ENCODE measurements around the gene MBTPS1. TPM values are rescaled to one million over a fixed set of nuclear protein-coding genes. Genes with fewer than 3 reads are reported as not detected.
A peak's percentile ranks its signal among the peaks of the same experiment; 100 is the strongest.

MBTPS1 gene
- total and polyA plus RNA-seq, 9 donors: 73.8 to 122 (median 90.3) TPM

DNA sequence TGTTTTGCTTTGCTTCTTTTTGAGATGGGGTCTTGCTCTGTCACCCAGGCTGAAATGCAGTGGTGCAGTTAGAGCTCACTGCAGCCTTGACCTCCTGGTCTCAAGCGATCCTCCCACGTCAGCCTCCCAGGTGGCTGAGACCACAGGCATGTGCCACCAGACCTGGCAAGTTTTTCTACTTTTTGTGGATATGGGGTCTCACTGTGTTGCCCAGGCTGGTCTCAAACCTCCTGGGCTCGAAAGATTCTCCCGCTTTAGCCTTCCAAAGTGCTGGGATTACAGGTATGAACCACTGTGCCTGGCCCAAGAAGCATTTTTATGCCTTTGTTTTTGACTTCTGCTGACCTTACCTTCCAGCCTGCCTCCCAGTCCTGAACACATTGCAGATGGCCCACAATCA, 38.5 kb upstream of the MBTPS1 start:
- intact Hi-C loops (cut with DNase I): no loop called here
- WGBS, 3 donors: 88 to 96% (median 94%) methylated on average over 4 of the region's 4 CpGs
- H3K36me3 ChIP-seq: no peaks in the 10 kb centered on the region
- peaks cover 3% of the 10 kb centered on the region for H3K4me1 ChIP-seq (ENCODE audit: insufficient read depth)
- H3K9me3 ChIP-seq: no peaks in the 10 kb centered on the region
- H3K27ac ChIP-seq: no peak overlapping the region
- H3K4me3 ChIP-seq: no peak overlapping the region
- TF ChIP-seq POLR2A (IDR thresholded peaks at IDR 0.05): no peak
- TF ChIP-seq, protein P1, sequence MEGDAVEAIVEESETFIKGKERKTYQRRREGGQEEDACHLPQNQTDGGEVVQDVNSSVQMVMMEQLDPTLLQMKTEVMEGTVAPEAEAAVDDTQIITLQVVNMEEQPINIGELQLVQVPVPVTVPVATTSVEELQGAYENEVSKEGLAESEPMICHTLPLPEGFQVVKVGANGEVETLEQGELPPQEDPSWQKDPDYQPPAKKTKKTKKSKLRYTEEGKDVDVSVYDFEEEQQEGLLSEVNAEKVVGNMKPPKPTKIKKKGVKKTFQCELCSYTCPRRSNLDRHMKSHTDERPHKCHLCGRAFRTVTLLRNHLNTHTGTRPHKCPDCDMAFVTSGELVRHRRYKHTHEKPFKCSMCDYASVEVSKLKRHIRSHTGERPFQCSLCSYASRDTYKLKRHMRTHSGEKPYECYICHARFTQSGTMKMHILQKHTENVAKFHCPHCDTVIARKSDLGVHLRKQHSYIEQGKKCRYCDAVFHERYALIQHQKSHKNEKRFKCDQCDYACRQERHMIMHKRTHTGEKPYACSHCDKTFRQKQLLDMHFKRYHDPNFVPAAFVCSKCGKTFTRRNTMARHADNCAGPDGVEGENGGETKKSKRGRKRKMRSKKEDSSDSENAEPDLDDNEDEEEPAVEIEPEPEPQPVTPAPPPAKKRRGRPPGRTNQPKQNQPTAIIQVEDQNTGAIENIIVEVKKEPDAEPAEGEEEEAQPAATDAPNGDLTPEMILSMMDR (IDR thresholded peaks at IDR 0.05): no peak
- no peak for TF ChIP-seq EP300 (IDR thresholded peaks at IDR 0.05)
- no peak for DNase-seq
- no peaks in the 10 kb centered on the region for H3K27me3 ChIP-seq

DNA sequence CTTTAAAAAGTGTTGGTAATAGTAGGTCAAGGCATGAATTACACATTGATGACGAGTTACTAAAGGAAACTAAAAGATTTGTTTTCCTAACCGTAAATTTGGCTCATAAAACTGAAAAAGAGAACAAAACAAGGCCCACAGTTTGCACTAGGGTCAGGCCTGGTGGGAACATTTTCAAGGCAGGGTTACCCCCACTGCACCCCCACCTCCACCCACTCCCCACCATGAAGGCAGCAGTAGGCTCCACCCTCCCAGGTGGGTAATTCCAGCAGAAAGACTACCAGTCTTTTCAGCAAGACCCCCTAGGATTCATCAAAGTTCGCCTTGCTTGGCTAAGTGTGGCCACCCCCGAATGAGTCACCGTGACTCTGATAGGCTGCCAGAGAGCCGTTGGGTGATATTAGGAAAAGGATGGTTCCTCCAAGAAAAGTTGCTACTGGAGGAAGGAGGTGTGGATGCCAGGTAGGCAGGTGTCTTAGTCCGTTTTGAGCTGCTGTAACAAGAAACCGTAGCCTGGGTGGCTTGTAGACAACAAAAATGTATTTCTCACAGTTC, 37.0 kb upstream of the MBTPS1 start:
- TF ChIP-seq, protein P1 (IDR thresholded peaks at IDR 0.05): no peak
- no peak for TF ChIP-seq EP300 (IDR thresholded peaks at IDR 0.05)
- no peak for TF ChIP-seq POLR2A (IDR thresholded peaks at IDR 0.05)
- Histone ChIP-seq H3K4me3 (no peak overlapping the region), H3K4me1 (ENCODE audit: insufficient read depth) (peaks cover 3% of the 10 kb centered on the region), H3K36me3 (no peaks in the 10 kb centered on the region), H3K27ac (peak overlapping the region in 1 of 2 donors; percentile 70), H3K27me3 (no peaks in the 10 kb centered on the region), H3K9me3 (no peaks in the 10 kb centered on the region)
- DNase-seq: peak; percentile 57 to 73 (median 62)
- intact Hi-C loops (cut with DNase I): no loop called here
- 14 to 26% (median 15%) methylated on average over 8 of the region's 8 CpGs for WGBS, 3 donors

DNA sequence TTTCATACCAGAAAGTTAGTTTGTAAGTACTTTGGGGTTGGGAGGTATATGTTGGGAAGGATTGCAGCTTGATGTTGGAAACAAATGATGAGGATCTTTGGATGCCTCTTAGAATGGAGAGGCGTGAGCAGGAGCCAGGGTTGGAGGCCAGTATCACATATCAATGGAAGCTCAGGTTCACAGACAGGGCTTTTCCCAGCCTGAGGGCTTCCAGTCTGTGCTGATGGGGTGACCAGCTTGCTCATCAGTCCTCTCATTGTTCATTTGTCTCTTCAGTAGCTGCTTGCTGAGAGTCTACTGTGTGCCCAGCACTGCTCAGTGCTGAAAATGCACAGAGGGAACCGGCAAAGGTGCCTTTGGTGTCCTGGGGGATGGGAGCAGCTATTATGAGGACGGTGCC, 34.2 kb upstream of the MBTPS1 start:
- H3K27me3 ChIP-seq: no peaks in the 10 kb centered on the region
- no peak for DNase-seq
- no peak overlapping the region for H3K27ac ChIP-seq
- H3K36me3 ChIP-seq: no peaks in the 10 kb centered on the region
- TF ChIP-seq POLR2A (IDR thresholded peaks at IDR 0.05) (no peak), EP300 (IDR thresholded peaks at IDR 0.05) (no peak)
- TF ChIP-seq, protein P1 (IDR thresholded peaks at IDR 0.05): no peak
- intact Hi-C loops (cut with DNase I): no loop called here
- H3K9me3 ChIP-seq: no peaks in the 10 kb centered on the region
- no peak overlapping the region for H3K4me3 ChIP-seq
- peaks cover 3% of the 10 kb centered on the region for H3K4me1 ChIP-seq (ENCODE audit: insufficient read depth)
- 84 to 86% (median 85%) methylated on average over 3 of the region's 3 CpGs for WGBS, 3 donors

DNA sequence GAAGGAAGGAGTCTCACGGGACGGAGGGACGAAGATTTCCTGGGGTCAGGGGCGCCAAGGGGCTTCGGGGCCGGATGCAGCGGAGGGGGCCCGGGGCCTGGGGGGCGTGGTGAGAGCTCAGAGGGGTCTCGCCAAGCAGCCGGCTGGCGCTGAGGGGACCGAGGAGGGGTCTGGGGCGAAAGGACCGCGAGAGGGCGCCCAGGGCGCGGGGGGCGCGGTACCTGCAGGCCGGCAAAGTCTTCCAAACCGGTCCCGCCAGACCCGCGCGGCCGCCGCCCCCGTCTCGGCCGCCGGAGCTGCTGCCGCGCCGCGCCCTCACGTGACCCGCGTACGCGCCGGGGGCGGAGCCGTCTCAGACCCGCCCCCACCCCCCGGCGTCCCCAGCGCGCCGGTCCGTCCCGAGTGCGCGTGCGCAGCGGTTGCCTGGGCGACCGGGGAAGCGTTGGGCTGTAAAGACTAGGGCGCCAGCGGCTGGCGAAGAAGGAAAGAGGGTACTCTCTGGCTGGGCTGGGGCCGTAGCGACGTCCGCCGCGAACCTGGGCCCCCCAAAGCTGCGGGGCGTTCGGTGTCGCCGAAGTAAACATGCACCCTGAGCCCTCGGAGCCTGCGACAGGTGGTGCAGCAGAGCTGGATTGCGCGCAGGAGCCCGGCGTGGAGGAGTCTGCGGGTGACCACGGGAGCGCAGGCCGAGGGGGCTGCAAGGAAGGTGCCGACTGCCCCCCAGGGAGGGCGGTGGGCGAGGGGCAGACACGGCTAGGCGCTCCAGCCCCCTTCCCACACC, 28.3 kb upstream of the MBTPS1 start, which contains the start of the genes DNAAF1 and HSDL1:
TSS of gene DNAAF1 (plus strand) at position 450 of the 781 bp plus-strand sequence. CDS start at position 583, 133 bp downstream.
TSS of gene HSDL1 (minus strand) at position 319 of the 781 bp plus-strand sequence. CDS start 13,856 bp downstream, outside the sequence.
- 0 to 1% (median 1%) methylated on average over 53 to 89 of the region's 89 CpGs for WGBS, 3 donors
- intact Hi-C loops (cut with DNase I): no loop called here
- no peaks in the 10 kb centered on the region for H3K36me3 ChIP-seq
- H3K27ac ChIP-seq: peak within 1 kb of the TSS; percentile 69 to 79
- H3K9me3 ChIP-seq: no peaks in the 10 kb centered on the region
- TF ChIP-seq, protein P1 (IDR thresholded peaks at IDR 0.05): peak in 1 of 3 donors; percentile 4
- TF ChIP-seq EP300 (IDR thresholded peaks at IDR 0.05) (no peak), POLR2A (IDR thresholded peaks at IDR 0.05) (peak; percentile 23)
- H3K4me3 ChIP-seq: peak within 1 kb of the TSS; percentile 70
- peaks cover 2% of the 10 kb centered on the region for H3K4me1 ChIP-seq (ENCODE audit: insufficient read depth)
- DNase-seq: peak; percentile 88 to 96 (median 94)
- no peaks in the 10 kb centered on the region for H3K27me3 ChIP-seq

All from ovary (tissue), 9 donors.